Measurements from ENCODE around the gene UQCC5. TPM values are rescaled to one million over a fixed set of nuclear protein-coding genes. Genes with fewer than 3 reads are reported as not detected.

Gene UQCC5
- total RNA-seq, 4 donors from 2014 or later: 1.3 to 60.6 (median 7.0) TPM

DNA sequence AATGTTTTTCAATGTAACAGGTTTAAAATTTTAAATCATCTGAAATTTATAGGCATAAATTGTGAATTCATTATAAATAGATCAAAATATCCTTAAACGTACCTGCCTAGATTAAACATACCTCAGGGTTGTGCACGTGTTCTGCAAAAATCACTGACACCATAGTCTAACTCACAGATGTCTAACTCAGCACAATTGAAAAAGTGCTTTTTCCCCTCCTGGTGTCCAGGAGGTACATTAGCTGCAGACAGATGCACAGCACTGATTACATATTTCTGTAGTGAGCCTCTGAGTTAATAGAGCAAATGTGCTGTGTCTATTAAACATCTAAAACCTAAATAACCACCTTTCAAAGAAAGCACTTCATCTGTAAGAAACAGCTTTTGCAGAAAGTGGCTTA lies 10.7 kb downstream of the UQCC5 start:
- WGBS: 45% methylated on average over 2 of the region's 2 CpGs
- Histone ChIP-seq H3K27me3 (no peaks in the 10 kb centered on the region), H3K27ac (replicated peaks in 1 of 4) (no peak overlapping the region), H3K4me1 (peaks cover 0 to 10% (median 3%) of the 10 kb centered on the region in 4 donors), H3K9me3 (no peaks in the 10 kb centered on the region), H3K36me3 (peaks cover 25 to 76% (median 61%) of the 10 kb centered on the region in 4 donors), H3K4me3 (no peak overlapping the region)
- intact Hi-C loops (cut with DNase I): no loop called here
- no peak for DNase-seq (ENCODE audit: extremely low spot score)
- TF ChIP-seq EP300 (IDR thresholded peaks at IDR 0.05): no peak
- no peak for TF ChIP-seq POLR2AphosphoS5 (IDR thresholded peaks at IDR 0.05)
- TF ChIP-seq, protein P1, sequence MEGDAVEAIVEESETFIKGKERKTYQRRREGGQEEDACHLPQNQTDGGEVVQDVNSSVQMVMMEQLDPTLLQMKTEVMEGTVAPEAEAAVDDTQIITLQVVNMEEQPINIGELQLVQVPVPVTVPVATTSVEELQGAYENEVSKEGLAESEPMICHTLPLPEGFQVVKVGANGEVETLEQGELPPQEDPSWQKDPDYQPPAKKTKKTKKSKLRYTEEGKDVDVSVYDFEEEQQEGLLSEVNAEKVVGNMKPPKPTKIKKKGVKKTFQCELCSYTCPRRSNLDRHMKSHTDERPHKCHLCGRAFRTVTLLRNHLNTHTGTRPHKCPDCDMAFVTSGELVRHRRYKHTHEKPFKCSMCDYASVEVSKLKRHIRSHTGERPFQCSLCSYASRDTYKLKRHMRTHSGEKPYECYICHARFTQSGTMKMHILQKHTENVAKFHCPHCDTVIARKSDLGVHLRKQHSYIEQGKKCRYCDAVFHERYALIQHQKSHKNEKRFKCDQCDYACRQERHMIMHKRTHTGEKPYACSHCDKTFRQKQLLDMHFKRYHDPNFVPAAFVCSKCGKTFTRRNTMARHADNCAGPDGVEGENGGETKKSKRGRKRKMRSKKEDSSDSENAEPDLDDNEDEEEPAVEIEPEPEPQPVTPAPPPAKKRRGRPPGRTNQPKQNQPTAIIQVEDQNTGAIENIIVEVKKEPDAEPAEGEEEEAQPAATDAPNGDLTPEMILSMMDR (IDR thresholded peaks at IDR 0.05): no peak
- no peak for TF ChIP-seq POLR2A (IDR thresholded peaks at IDR 0.05; ENCODE audit: low read depth)

DNA sequence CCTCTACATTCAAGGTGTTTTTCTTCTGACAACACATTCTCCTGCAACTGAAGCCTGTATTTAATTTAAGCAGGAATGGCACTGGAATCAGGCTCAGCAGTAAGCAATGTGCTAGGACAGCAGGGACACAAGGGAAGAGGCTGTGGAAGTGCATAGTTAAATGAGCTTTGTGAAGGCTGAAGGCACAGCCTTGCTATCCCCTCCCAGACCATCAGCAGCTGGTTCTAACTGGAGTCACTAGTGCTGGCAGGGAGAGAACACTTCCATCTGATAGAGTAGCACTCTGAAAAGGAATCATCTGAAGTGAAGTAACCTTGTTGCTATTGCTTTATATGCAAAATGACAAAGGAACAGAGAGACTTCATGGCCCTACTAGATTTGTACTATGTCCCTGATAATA lies 14.7 kb downstream of the UQCC5 start:
- Histone ChIP-seq H3K9me3 (no peaks in the 10 kb centered on the region), H3K4me3 (no peak overlapping the region), H3K27me3 (no peaks in the 10 kb centered on the region), H3K27ac (replicated peaks in 1 of 4) (no peak overlapping the region), H3K36me3 (peaks cover 40 to 89% (median 77%) of the 10 kb centered on the region in 4 donors), H3K4me1 (peaks cover 0 to 14% (median 5%) of the 10 kb centered on the region in 4 donors)
- no peak for DNase-seq (ENCODE audit: extremely low spot score)
- intact Hi-C loops (cut with DNase I): no loop called here
- TF ChIP-seq, protein P1 (IDR thresholded peaks at IDR 0.05): no peak
- TF ChIP-seq EP300 (IDR thresholded peaks at IDR 0.05) (no peak), POLR2A (IDR thresholded peaks at IDR 0.05; ENCODE audit: low read depth) (no peak), POLR2AphosphoS5 (IDR thresholded peaks at IDR 0.05) (no peak)

DNA sequence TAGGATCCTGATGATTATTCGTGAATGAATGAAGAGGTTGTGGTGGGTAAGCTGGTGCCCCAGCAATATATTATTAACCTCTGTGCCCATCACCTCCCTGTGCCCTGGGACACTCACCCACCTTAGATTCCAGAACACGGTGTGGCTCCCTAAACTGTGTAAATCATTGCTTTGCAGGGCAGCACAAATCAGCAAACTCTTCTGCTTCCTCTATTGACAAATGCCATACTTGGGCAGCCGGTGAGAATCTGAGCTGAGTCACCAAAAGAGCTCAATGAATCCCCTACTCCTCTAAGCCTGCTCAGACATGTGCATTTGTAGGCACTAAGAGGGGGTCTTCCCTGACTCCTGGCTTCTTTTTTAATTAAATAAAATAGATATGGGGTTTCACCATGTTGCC lies 15.7 kb downstream of the UQCC5 start:
- no peak for DNase-seq (ENCODE audit: extremely low spot score)
- H3K36me3 ChIP-seq: peaks cover 40 to 89% (median 73%) of the 10 kb centered on the region in 4 donors
- intact Hi-C loops (cut with DNase I): no loop called here

DNA sequence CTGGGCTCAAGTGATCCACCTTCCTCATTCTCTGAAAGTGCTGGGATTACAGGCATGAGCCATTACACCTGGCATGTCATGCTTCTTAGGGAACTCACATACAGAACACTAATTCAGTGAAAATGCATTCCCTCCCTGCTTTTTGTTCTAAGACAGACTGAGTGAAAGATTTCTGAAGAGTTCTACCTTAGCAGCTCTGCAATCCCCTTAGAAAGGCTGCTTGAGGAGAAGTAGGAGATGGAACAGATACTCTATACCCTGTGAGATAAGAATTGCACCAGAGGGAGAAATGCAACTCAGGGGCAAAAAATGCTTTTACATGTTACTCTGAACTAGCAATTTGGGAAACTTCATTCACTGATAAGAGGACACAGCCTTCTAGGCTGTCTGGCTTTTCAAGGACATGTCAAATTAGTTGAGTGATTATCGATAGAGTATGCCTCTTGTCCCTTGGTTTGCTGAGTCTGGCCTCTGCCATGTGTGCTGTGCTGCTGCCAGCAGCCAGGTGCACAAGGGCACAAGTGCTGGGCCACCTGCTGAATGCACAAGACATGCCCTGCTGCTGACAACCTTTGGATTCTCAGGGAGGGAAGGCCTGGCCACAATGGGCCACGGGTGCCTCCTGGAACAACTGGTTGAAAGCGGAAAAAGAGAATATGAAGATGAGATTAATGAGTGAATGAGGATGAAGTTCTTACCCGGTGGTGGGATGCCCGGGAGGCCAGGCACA lies 17.8 kb downstream of the UQCC5 start:
- no peak for TF ChIP-seq EP300 (IDR thresholded peaks at IDR 0.05)
- TF ChIP-seq, protein P1 (IDR thresholded peaks at IDR 0.05): no peak
- no peak for TF ChIP-seq POLR2AphosphoS5 (IDR thresholded peaks at IDR 0.05)
- no peak for TF ChIP-seq POLR2A (IDR thresholded peaks at IDR 0.05; ENCODE audit: low read depth)
- WGBS: 95% methylated on average over 5 of the region's 5 CpGs
- Histone ChIP-seq H3K36me3 (peaks cover 27 to 91% (median 72%) of the 10 kb centered on the region in 4 donors), H3K4me1 (peaks cover 18 to 34% (median 26%) of the 10 kb centered on the region in 4 donors), H3K4me3 (no peak overlapping the region), H3K9me3 (no peaks in the 10 kb centered on the region), H3K27ac (replicated peaks in 1 of 4) (no peak overlapping the region), H3K27me3 (no peaks in the 10 kb centered on the region)
- intact Hi-C loops (cut with DNase I): no loop called here
- no peak for DNase-seq (ENCODE audit: extremely low spot score)

More for the DNA sequence above, 15.7 kb downstream of the UQCC5 start:
- 83% methylated on average over 3 of the region's 3 CpGs for WGBS
- no peak for TF ChIP-seq POLR2AphosphoS5 (IDR thresholded peaks at IDR 0.05)
- TF ChIP-seq, protein P1 (IDR thresholded peaks at IDR 0.05): no peak
- no peak for TF ChIP-seq EP300 (IDR thresholded peaks at IDR 0.05)
- TF ChIP-seq POLR2A (IDR thresholded peaks at IDR 0.05; ENCODE audit: low read depth): no peak
- Histone ChIP-seq H3K4me1 (peaks cover 9 to 18% (median 12%) of the 10 kb centered on the region in 4 donors), H3K9me3 (no peaks in the 10 kb centered on the region), H3K27ac (replicated peaks in 1 of 4) (no peak overlapping the region), H3K27me3 (no peaks in the 10 kb centered on the region), H3K4me3 (no peak overlapping the region)

Data from esophagus muscularis mucosa (tissue), 4 donors.